CD4-positive, alpha-beta memory T cell (primary cell): ENCODE results near the gene DNAH3. TPM values are rescaled to one million over a fixed set of nuclear protein-coding genes. Genes with fewer than 3 reads are reported as not detected.
A peak's percentile ranks its signal among the peaks of the same experiment; 100 is the strongest.
"Not testable (repeated sequence)": the region's sequence is repeated elsewhere in the genome, so short reads cannot be mapped to it uniquely, and the experiment has no call there.

ENCODE experiments used
- CTCF ChIA-PET: fragments of 350-600 bp; sonication (Branson Sonifier 250); formaldehyde crosslinking; loops from one replicate; lab custom pipeline; 2021; ENCODE audit warnings: inconsistent platforms; ENCODE audit not compliant: partially characterized antibody; lab: Charles Lee
- POLR2A ChIA-PET: fragments of 350-600 bp; sonication (Branson Sonifier 250); formaldehyde crosslinking; loops from one replicate; lab custom pipeline; 2021; ENCODE audit not compliant: partially characterized antibody; lab: Charles Lee
- DNase-seq, 5 donors: peaks; one replicate each; pipeline versions ENCODE4 v3.0.0 to v3.0.0-alpha.2; 2020 to 2022; ENCODE audit warnings: mixed read lengths in 1 of 5
- H3K27ac ChIP-seq: one replicate; pipeline ENCODE4 v1.7.0; 2013; ENCODE audit warnings: low read depth, low read length
- H3K27me3 ChIP-seq: 2 replicates; pipeline ENCODE4 v1.7.0; 2013; ENCODE audit warnings: mild to moderate bottlenecking, low read length, moderate library complexity; ENCODE audit not compliant: insufficient read depth
- H3K36me3 ChIP-seq: 2 replicates; pipeline ENCODE4 v1.7.0; 2013; ENCODE audit warnings: mild to moderate bottlenecking, low read length, moderate library complexity; ENCODE audit not compliant: insufficient read depth
- H3K4me1 ChIP-seq: 2 replicates; pipeline ENCODE4 v1.7.0; 2013; ENCODE audit warnings: mild to moderate bottlenecking, low read length, moderate library complexity; ENCODE audit not compliant: insufficient read depth
- H3K4me3 ChIP-seq, 2 donors: one replicate each; pipeline ENCODE4 v1.7.0; 2013; ENCODE audit warnings: low read length in 2 of 2, mild to moderate bottlenecking in 1 of 2
- H3K9me3 ChIP-seq, 2 donors: one replicate each; pipeline ENCODE4 v1.7.0; 2013; ENCODE audit warnings: low read length in 2 of 2, control low read depth in 1 of 2; ENCODE audit not compliant: control insufficient read depth in 1 of 2
- H3K27ac Mint-ChIP-seq, 7 donors: one replicate each; pipeline ENCODE4 v1.8.0; 2020 to 2021; ENCODE audit warnings: mixed read lengths in 7 of 7, mild to moderate bottlenecking in 6 of 7, inconsistent platforms in 3 of 7, moderate library complexity in 3 of 7
- H3K27me3 Mint-ChIP-seq, 2 donors: one replicate each; pipeline ENCODE4 v1.8.0; 2020 to 2021; ENCODE audit warnings: mixed read lengths in 2 of 2
- H3K36me3 Mint-ChIP-seq, 2 donors: one replicate each; pipeline ENCODE4 v1.8.0; 2020 to 2021; ENCODE audit warnings: mixed read lengths in 2 of 2, inconsistent platforms in 1 of 2, mild to moderate bottlenecking in 1 of 2
- H3K4me1 Mint-ChIP-seq, 4 donors: one replicate each; pipeline ENCODE4 v1.8.0; 2020 to 2021; ENCODE audit warnings: mixed read lengths in 4 of 4, mild to moderate bottlenecking in 1 of 4
- H3K4me3 Mint-ChIP-seq, 8 donors: one replicate each; pipeline ENCODE4 v1.8.0; 2020 to 2021; ENCODE audit warnings: mixed read lengths in 8 of 8, mild to moderate bottlenecking in 7 of 8, moderate library complexity in 6 of 8, inconsistent platforms in 3 of 8
- H3K9me3 Mint-ChIP-seq, 8 donors: one replicate each; pipeline ENCODE4 v1.8.0; 2020 to 2021; ENCODE audit warnings: mixed read lengths in 8 of 8, mild to moderate bottlenecking in 5 of 8, inconsistent platforms in 3 of 8, moderate library complexity in 1 of 8
- intact Hi-C: fragments of 100-400 bp; cut with micrococcal nuclease; formaldehyde crosslinking; loops from one replicate; pipeline ENCODE4 v1.15.1; 2023
- polyA plus RNA-seq, 2 donors: library from polyadenylated mRNA; unstranded; fragments of 300-500 nt; fragmentation: Illumina TruSeq; gene quantifications; one replicate each; pipeline ENCODE4 v1.2.3, GENCODE V29; 2021
- total RNA-seq, 2 experiments: library from RNA; stranded (reverse); gene quantifications; one replicate each; pipeline ENCODE4 v1.2.3, GENCODE V29; 2021

The DNAH3 gene
- total and polyA plus RNA-seq, 4 experiments from 2014 or later: not detected

- H3K9me3 Mint-ChIP-seq: no peaks in the 10 kb centered on the region
- H3K27ac Mint-ChIP-seq: peak overlapping the region in 4 of 7 donors; percentile 21 to 81 (median 38)
- CTCF ChIA-PET: interaction anchor here (0.8 to 1.0 kb wide), 3 partner anchors 16 to 1786 kb away, joined by 3 read pairs; no protein-coding TSS in a partner anchor
- POLR2A ChIA-PET: no interaction called here
- intact Hi-C loops: no loop called here
- peaks cover 17 to 51% (median 22%) of the 10 kb centered on the region in 4 donors for H3K4me1 Mint-ChIP-seq
- no peaks in the 10 kb centered on the region for H3K9me3 ChIP-seq
- peaks cover 6% of the 10 kb centered on the region for H3K36me3 ChIP-seq
- H3K4me3 ChIP-seq: no peak overlapping the region
- peak overlapping the region in 1 of 8 donors; percentile 25 for H3K4me3 Mint-ChIP-seq
- DNase-seq: no peak
- H3K27ac ChIP-seq: no peak overlapping the region
- H3K27me3 Mint-ChIP-seq: no peaks in the 10 kb centered on the region
- peaks cover 15 to 39% of the 10 kb centered on the region in 2 donors for H3K36me3 Mint-ChIP-seq
- peaks cover 17% of the 10 kb centered on the region for H3K4me1 ChIP-seq
- no peaks in the 10 kb centered on the region for H3K27me3 ChIP-seq
Measured at GRCh38 chr16:21160276-21160675, 9.6 kb upstream of the DNAH3 start.

- H3K27me3 Mint-ChIP-seq: no peaks in the 10 kb centered on the region
- peak in 4 of 5 donors; percentile 4 to 20 (median 8) for DNase-seq
- Histone ChIP-seq H3K27me3 (no peaks in the 10 kb centered on the region), H3K36me3 (peaks cover 6% of the 10 kb centered on the region), H3K9me3 (no peaks in the 10 kb centered on the region), H3K27ac (peak overlapping the region; percentile 38), H3K4me1 (peaks cover 17% of the 10 kb centered on the region), H3K4me3 (peak overlapping the region; percentile 43 to 73)
- ChIA-PET CTCF (interaction anchor here (0.6 to 1.4 kb wide), 4 partner anchors 9 to 285 kb away, joined by 3 to 8 read pairs (median 4); no protein-coding TSS in a partner anchor), POLR2A (interaction anchor here (1.0 to 1.7 kb wide), 3 partner anchors 8 to 418 kb away, joined by 4 to 5 read pairs (median 4); partner anchors contain the start of genes DCUN1D3, LYRM1 and THUMPD1)
- H3K9me3 Mint-ChIP-seq: no peaks in the 10 kb centered on the region
- H3K36me3 Mint-ChIP-seq: peaks cover 8 to 30% of the 10 kb centered on the region in 2 donors
- H3K4me1 Mint-ChIP-seq: peaks cover 17 to 45% (median 22%) of the 10 kb centered on the region in 4 donors
- peak overlapping the region; percentile 91 to 95 (median 93) for H3K4me3 Mint-ChIP-seq
- intact Hi-C loops: no loop called here
- peak overlapping the region; percentile 32 to 91 (median 85) for H3K27ac Mint-ChIP-seq
Measured at GRCh38 chr16:21159281-21159951, 8.8 kb upstream of the DNAH3 start.

- Mint-ChIP-seq H3K27me3 (no peaks in the 10 kb centered on the region), H3K4me1 (peaks cover 17 to 45% (median 22%) of the 10 kb centered on the region in 4 donors), H3K9me3 (no peaks in the 10 kb centered on the region), H3K36me3 (peaks cover 8 to 25% of the 10 kb centered on the region in 2 donors), H3K4me3 (peak within 1 kb of the TSS; percentile 91 to 95 (median 93)), H3K27ac (peak within 1 kb of the TSS; percentile 75 to 91 (median 90))
- ChIA-PET CTCF (interaction anchor here (1.2 to 1.6 kb wide), 3 partner anchors 10 to 22 kb away, joined by 3 to 8 read pairs (median 4); no protein-coding TSS in a partner anchor), POLR2A (interaction anchor here (1.0 to 1.7 kb wide), 3 partner anchors 9 to 417 kb away, joined by 4 to 5 read pairs (median 4); partner anchors contain the start of genes DCUN1D3, LYRM1 and THUMPD1)
- Histone ChIP-seq H3K36me3 (peaks cover 6% of the 10 kb centered on the region), H3K27me3 (no peaks in the 10 kb centered on the region), H3K4me3 (peak within 1 kb of the TSS; percentile 43 to 73), H3K4me1 (peaks cover 17% of the 10 kb centered on the region), H3K9me3 (no peaks in the 10 kb centered on the region), H3K27ac (peak within 1 kb of the TSS; percentile 38)
- DNase-seq: peak; percentile 65 to 74 (median 72)
- intact Hi-C loops: no loop called here
Measured at GRCh38 chr16:21158208-21159110, 7.8 kb upstream of the DNAH3 start, which contains the start of gene LDAF1. TSS of gene LDAF1 (plus strand) at chr16:21158674. CDS start at chr16:21161183, 2,509 bp downstream.

- POLR2A ChIA-PET: interaction anchor here (1.7 kb wide), 1 partner anchor 258 kb away, joined by 5 read pairs; the partner anchor contains the start of genes DCUN1D3 and LYRM1
Measured at GRCh38 chr16:21157632-21158031, 7.0 kb upstream of the DNAH3 start.

GRCh38 chr16:21156767-21157467 lies 6.3 kb upstream of the DNAH3 start:
- Histone ChIP-seq H3K4me3 (no peak overlapping the region), H3K4me1 (peaks cover 17% of the 10 kb centered on the region), H3K9me3 (no peaks in the 10 kb centered on the region), H3K36me3 (no peaks in the 10 kb centered on the region), H3K27me3 (no peaks in the 10 kb centered on the region), H3K27ac (no peak overlapping the region)
- ChIA-PET CTCF (interaction anchor here (0.8 to 1.6 kb wide), 5 partner anchors 12 to 399 kb away, joined by 3 to 4 read pairs (median 3); no protein-coding TSS in a partner anchor), POLR2A (no interaction called here)
- Mint-ChIP-seq H3K27ac (peak overlapping the region in 2 of 7 donors; percentile 19 to 55), H3K27me3 (no peaks in the 10 kb centered on the region), H3K9me3 (no peaks in the 10 kb centered on the region), H3K4me1 (peaks cover 11 to 40% (median 16%) of the 10 kb centered on the region in 4 donors), H3K36me3 (peaks cover 0 to 16% of the 10 kb centered on the region in 2 donors), H3K4me3 (peak overlapping the region in 4 of 8 donors; percentile 20 to 53 (median 46))
- intact Hi-C loops: no loop called here
- DNase-seq: peak in 2 of 5 donors; percentile 5 to 8

More at GRCh38 chr16:21157632-21158031, 7.0 kb upstream of the DNAH3 start:
- Histone ChIP-seq H3K9me3 (no peaks in the 10 kb centered on the region), H3K4me1 (peaks cover 17% of the 10 kb centered on the region), H3K36me3 (no peaks in the 10 kb centered on the region), H3K4me3 (peak overlapping the region in 1 of 2 donors; percentile 73), H3K27ac (no peak overlapping the region), H3K27me3 (no peaks in the 10 kb centered on the region)
- H3K4me1 Mint-ChIP-seq: peaks cover 13 to 45% (median 17%) of the 10 kb centered on the region in 4 donors
- no peak for DNase-seq
- intact Hi-C loops: no loop called here
- no peaks in the 10 kb centered on the region for H3K27me3 Mint-ChIP-seq
- peak overlapping the region; percentile 91 to 95 (median 93) for H3K4me3 Mint-ChIP-seq
- CTCF ChIA-PET: interaction anchor here (0.8 to 1.6 kb wide), 4 partner anchors 12 to 396 kb away, joined by 3 to 4 read pairs (median 4); no protein-coding TSS in a partner anchor
- peaks cover 4 to 18% of the 10 kb centered on the region in 2 donors for H3K36me3 Mint-ChIP-seq
- H3K9me3 Mint-ChIP-seq: no peaks in the 10 kb centered on the region
- peak overlapping the region in 5 of 7 donors; percentile 51 to 90 (median 81) for H3K27ac Mint-ChIP-seq

GRCh38 chr16:21156011-21156410 lies 5.4 kb upstream of the DNAH3 start:
- CTCF ChIA-PET: interaction anchor here (1.0 kb wide), 1 partner anchor 399 kb away, joined by 3 read pairs; no protein-coding TSS in a partner anchor
- H3K27me3 ChIP-seq, H3K4me3 ChIP-seq, H3K9me3 Mint-ChIP-seq, H3K36me3 ChIP-seq, DNase-seq, H3K27me3 Mint-ChIP-seq, H3K27ac ChIP-seq, H3K9me3 ChIP-seq, POLR2A ChIA-PET, H3K27ac Mint-ChIP-seq, H3K36me3 Mint-ChIP-seq, intact Hi-C loops, H3K4me3 Mint-ChIP-seq: not testable (repeated sequence)
- peaks cover 17% of the 10 kb centered on the region for H3K4me1 ChIP-seq
- H3K4me1 Mint-ChIP-seq: peaks cover 11 to 34% (median 15%) of the 10 kb centered on the region in 4 donors
